ENCODE measurements around the gene MED13L. TPM values are rescaled to one million over a fixed set of nuclear protein-coding genes. Genes with fewer than 3 reads are reported as not detected.

MED13L gene
- polyA plus RNA-seq, 4 donors, result 9.8 to 74.0 (median 14.3) TPM

DNA sequence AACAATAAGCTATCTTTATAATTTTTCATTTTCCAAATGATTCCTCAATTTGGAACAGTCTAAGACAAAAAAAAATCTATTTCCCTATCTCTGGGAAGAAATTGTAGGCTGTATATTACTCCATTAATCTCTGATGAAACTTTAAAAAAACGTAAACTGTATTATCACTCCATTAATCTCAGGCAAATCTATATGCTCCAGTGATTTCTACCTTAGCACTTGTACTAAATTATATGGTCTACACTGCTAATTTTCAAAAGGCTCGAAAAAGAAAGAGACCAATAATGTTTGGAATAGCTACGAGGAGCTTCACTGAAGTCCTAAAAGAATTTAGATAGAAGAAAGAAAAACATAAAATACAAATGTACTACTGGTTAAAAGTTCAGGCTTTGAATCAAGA is 19.7 kb downstream of the MED13L start:
- H3K27me3 ChIP-seq (ENCODE audit: control insufficient read depth in 3 of 3, insufficient read depth in 3 of 3, low read length in 3 of 3), result no peaks in the 10 kb centered on the region
- H3K36me3 ChIP-seq (ENCODE audit: control insufficient read depth in 3 of 3, insufficient read depth in 2 of 3, low read depth in 1 of 3, low read length in 3 of 3), result no peaks in the 10 kb centered on the region
- WGBS, 3 donors, result 29 to 64% (median 51%) methylated on average over 3 of the region's 3 CpGs
- FAIRE-seq, result no peak
- no peak for DNase-seq
- peaks cover 0 to 13% (median 5%) of the 10 kb centered on the region in 3 donors for H3K4me1 ChIP-seq (ENCODE audit: control insufficient read depth in 3 of 3, insufficient read depth in 2 of 3, low read depth in 1 of 3, low read length in 2 of 3)
- H3K9me3 ChIP-seq (ENCODE audit: control insufficient read depth in 2 of 2, insufficient read depth in 1 of 2, low read depth in 1 of 2, low read length in 1 of 2), result peaks cover 0 to 4% of the 10 kb centered on the region in 2 donors
- no peak overlapping the region for H3K4me3 ChIP-seq (ENCODE audit: low read depth in 1 of 3, low read length in 3 of 3)
- no peak overlapping the region for H3K27ac ChIP-seq (ENCODE audit: low read depth in 1 of 3, low read length in 2 of 3)

GRCh38 chr12:116257215-116257614 is 20.3 kb downstream of the MED13L start:
- Histone ChIP-seq H3K36me3 (ENCODE audit: control insufficient read depth in 3 of 3, insufficient read depth in 2 of 3, low read depth in 1 of 3, low read length in 3 of 3) (no peaks in the 10 kb centered on the region), H3K27ac (ENCODE audit: low read depth in 1 of 3, low read length in 2 of 3) (no peak overlapping the region), H3K27me3 (ENCODE audit: control insufficient read depth in 3 of 3, insufficient read depth in 3 of 3, low read length in 3 of 3) (no peaks in the 10 kb centered on the region), H3K9me3 (ENCODE audit: control insufficient read depth in 2 of 2, insufficient read depth in 1 of 2, low read depth in 1 of 2, low read length in 1 of 2) (peaks cover 0 to 6% of the 10 kb centered on the region in 2 donors), H3K4me3 (ENCODE audit: low read depth in 1 of 3, low read length in 3 of 3) (no peak overlapping the region), H3K4me1 (ENCODE audit: control insufficient read depth in 3 of 3, insufficient read depth in 2 of 3, low read depth in 1 of 3, low read length in 2 of 3) (peaks cover 0 to 13% (median 5%) of the 10 kb centered on the region in 3 donors)
- FAIRE-seq, result no peak
- peak; percentile 61 to 69 for DNase-seq
- WGBS, 3 donors, result 10 to 27% (median 26%) methylated on average over 3 of the region's 3 CpGs

DNA sequence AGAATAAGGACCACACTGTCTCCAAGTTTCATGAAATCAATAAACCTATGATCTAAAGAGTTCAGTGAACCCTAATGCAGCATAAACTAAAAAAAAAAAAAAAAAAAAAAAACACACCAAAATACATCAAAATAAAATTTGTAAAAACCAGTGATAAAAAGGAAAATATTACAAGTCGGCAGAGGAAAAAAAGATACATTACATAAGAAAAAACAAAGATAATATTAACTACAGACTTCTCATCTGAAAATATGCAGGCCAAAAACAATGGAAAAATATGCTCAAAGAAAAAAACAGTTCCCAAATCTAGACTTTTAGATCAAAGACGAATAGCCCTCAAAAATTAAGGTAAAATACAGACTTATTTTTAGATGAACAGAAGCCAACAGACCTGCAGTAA is 27.6 kb downstream of the MED13L start:
- DNase-seq (no peak), FAIRE-seq (peak; percentile 5)
- WGBS, 3 donors, result 91 to 100% (median 96%) methylated on average over 2 of the region's 2 CpGs
- H3K27ac ChIP-seq (ENCODE audit: low read depth in 1 of 3, low read length in 2 of 3), result no peak overlapping the region
- no peaks in the 10 kb centered on the region for H3K36me3 ChIP-seq (ENCODE audit: control insufficient read depth in 3 of 3, insufficient read depth in 2 of 3, low read depth in 1 of 3, low read length in 3 of 3)
- H3K4me3 ChIP-seq (ENCODE audit: low read depth in 1 of 3, low read length in 3 of 3), result no peak overlapping the region
- H3K4me1 ChIP-seq (ENCODE audit: control insufficient read depth in 3 of 3, insufficient read depth in 2 of 3, low read depth in 1 of 3, low read length in 2 of 3), result peaks cover 0 to 4% (median 3%) of the 10 kb centered on the region in 3 donors
- peaks cover 0 to 14% of the 10 kb centered on the region in 2 donors for H3K9me3 ChIP-seq (ENCODE audit: control insufficient read depth in 2 of 2, insufficient read depth in 1 of 2, low read depth in 1 of 2, low read length in 1 of 2)
- H3K27me3 ChIP-seq (ENCODE audit: control insufficient read depth in 3 of 3, insufficient read depth in 3 of 3, low read length in 3 of 3), result no peaks in the 10 kb centered on the region

DNA sequence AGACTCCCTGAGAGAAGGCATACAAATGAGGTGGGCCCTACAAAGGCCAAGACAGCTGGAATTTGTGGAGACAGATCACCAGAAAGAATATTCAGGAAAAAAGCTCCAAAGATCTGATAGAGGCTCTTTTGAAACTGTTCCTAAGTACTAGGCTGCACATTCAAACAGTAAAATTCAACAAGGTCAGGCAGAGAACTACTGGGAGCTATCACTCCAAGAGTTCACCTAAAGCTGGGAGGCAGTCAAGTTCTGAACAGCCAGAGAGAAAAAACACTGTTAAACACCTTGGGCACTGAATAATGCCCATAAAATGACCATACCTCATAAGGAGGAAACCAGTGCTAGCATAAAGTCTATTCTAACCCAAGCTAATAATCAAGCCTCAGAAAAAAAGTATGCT is 28.6 kb downstream of the MED13L start:
- H3K4me3 ChIP-seq (ENCODE audit: low read depth in 1 of 3, low read length in 3 of 3), result no peak overlapping the region
- H3K27ac ChIP-seq (ENCODE audit: low read depth in 1 of 3, low read length in 2 of 3), result no peak overlapping the region
- peaks cover 4 to 9% (median 7%) of the 10 kb centered on the region in 3 donors for H3K4me1 ChIP-seq (ENCODE audit: control insufficient read depth in 3 of 3, insufficient read depth in 2 of 3, low read depth in 1 of 3, low read length in 2 of 3)
- peaks cover 0 to 14% of the 10 kb centered on the region in 2 donors for H3K9me3 ChIP-seq (ENCODE audit: control insufficient read depth in 2 of 2, insufficient read depth in 1 of 2, low read depth in 1 of 2, low read length in 1 of 2)
- H3K36me3 ChIP-seq (ENCODE audit: control insufficient read depth in 3 of 3, insufficient read depth in 2 of 3, low read depth in 1 of 3, low read length in 3 of 3), result peaks cover 0 to 2% (median 0%) of the 10 kb centered on the region in 3 donors
- DNase-seq (no peak), FAIRE-seq (no peak)
- H3K27me3 ChIP-seq (ENCODE audit: control insufficient read depth in 3 of 3, insufficient read depth in 3 of 3, low read length in 3 of 3), result no peaks in the 10 kb centered on the region

DNA sequence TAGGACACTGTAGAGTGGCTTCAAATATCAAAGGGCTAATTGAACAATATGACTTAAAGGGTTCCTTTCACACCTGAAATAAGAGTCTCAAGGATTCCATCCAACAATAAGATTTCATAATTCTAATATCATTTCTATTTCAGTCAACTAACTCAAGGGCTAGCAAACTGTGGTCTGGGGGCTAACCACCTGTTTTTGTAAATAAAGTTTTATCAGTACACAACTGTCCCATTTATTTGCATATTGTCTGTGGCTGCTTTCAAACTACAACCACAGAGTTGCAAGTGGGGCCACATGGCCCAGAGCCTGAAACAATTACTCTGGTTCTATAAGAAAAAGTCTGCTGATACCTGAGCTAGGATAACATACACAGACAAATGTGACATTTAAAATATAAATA is 29.1 kb downstream of the MED13L start:
- H3K9me3 ChIP-seq (ENCODE audit: control insufficient read depth in 2 of 2, insufficient read depth in 1 of 2, low read depth in 1 of 2, low read length in 1 of 2), result peaks cover 0 to 14% of the 10 kb centered on the region in 2 donors
- H3K36me3 ChIP-seq (ENCODE audit: control insufficient read depth in 3 of 3, insufficient read depth in 2 of 3, low read depth in 1 of 3, low read length in 3 of 3), result peaks cover 0 to 2% (median 0%) of the 10 kb centered on the region in 3 donors
- FAIRE-seq (no peak), DNase-seq (no peak)
- H3K27me3 ChIP-seq (ENCODE audit: control insufficient read depth in 3 of 3, insufficient read depth in 3 of 3, low read length in 3 of 3), result no peaks in the 10 kb centered on the region
- H3K27ac ChIP-seq (ENCODE audit: low read depth in 1 of 3, low read length in 2 of 3), result no peak overlapping the region
- peaks cover 4 to 12% (median 9%) of the 10 kb centered on the region in 3 donors for H3K4me1 ChIP-seq (ENCODE audit: control insufficient read depth in 3 of 3, insufficient read depth in 2 of 3, low read depth in 1 of 3, low read length in 2 of 3)
- H3K4me3 ChIP-seq (ENCODE audit: low read depth in 1 of 3, low read length in 3 of 3), result no peak overlapping the region

GRCh38 chr12:116247377-116247776 is 30.1 kb downstream of the MED13L start:
- H3K9me3 ChIP-seq (ENCODE audit: control insufficient read depth in 2 of 2, insufficient read depth in 1 of 2, low read depth in 1 of 2, low read length in 1 of 2), result peaks cover 0 to 10% of the 10 kb centered on the region in 2 donors
- FAIRE-seq (no peak), DNase-seq (no peak)
- H3K27me3 ChIP-seq (ENCODE audit: control insufficient read depth in 3 of 3, insufficient read depth in 3 of 3, low read length in 3 of 3), result no peaks in the 10 kb centered on the region
- H3K4me3 ChIP-seq (ENCODE audit: low read depth in 1 of 3, low read length in 3 of 3), result no peak overlapping the region
- peaks cover 4 to 16% (median 9%) of the 10 kb centered on the region in 3 donors for H3K4me1 ChIP-seq (ENCODE audit: control insufficient read depth in 3 of 3, insufficient read depth in 2 of 3, low read depth in 1 of 3, low read length in 2 of 3)
- WGBS, 3 donors, result 60 to 82% (median 80%) methylated on average over 3 of the region's 3 CpGs
- H3K36me3 ChIP-seq (ENCODE audit: control insufficient read depth in 3 of 3, insufficient read depth in 2 of 3, low read depth in 1 of 3, low read length in 3 of 3), result peaks cover 0 to 2% (median 0%) of the 10 kb centered on the region in 3 donors
- H3K27ac ChIP-seq (ENCODE audit: low read depth in 1 of 3, low read length in 2 of 3), result no peak overlapping the region

DNA sequence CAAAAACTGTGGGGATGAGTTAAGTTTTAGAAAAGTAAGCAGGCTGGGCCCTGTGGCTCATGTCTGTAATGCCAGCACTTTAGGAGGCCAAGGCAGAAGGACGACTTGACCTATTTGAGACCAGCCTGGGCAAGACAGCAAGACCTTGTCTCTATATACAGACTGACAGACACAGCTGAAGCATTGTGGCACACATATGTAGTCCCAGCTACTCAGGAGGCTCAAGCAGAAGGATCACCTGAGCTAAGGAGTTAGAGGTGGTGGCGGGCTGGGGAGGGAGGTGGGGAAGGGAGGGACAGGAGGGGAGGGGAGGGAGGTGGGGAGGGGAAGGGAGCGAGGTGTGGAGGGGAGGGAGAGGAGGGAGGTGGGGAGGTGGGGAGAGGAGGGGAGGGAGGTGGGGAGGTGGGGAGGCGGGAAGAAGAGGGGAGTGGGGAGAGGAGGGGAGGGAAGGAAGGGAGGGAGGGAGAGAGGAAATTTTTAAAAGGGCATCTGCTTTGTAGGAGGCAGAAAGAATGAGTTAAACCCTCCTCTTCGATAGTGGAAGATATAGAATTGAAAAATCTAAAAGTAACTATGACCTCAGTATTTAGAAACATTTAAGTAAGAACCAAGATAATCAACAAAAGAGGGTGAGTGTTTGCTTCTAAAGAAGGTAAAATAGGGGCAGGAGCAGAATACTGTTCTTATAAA is 30.9 kb downstream of the MED13L start:
- peaks cover 4 to 16% (median 9%) of the 10 kb centered on the region in 3 donors for H3K4me1 ChIP-seq (ENCODE audit: control insufficient read depth in 3 of 3, insufficient read depth in 2 of 3, low read depth in 1 of 3, low read length in 2 of 3)
- H3K27me3 ChIP-seq (ENCODE audit: control insufficient read depth in 3 of 3, insufficient read depth in 3 of 3, low read length in 3 of 3), result no peaks in the 10 kb centered on the region
- 83 to 88% (median 85%) methylated on average over 5 of the region's 5 CpGs for WGBS, 3 donors
- peaks cover 0 to 7% of the 10 kb centered on the region in 2 donors for H3K9me3 ChIP-seq (ENCODE audit: control insufficient read depth in 2 of 2, insufficient read depth in 1 of 2, low read depth in 1 of 2, low read length in 1 of 2)
- H3K36me3 ChIP-seq (ENCODE audit: control insufficient read depth in 3 of 3, insufficient read depth in 2 of 3, low read depth in 1 of 3, low read length in 3 of 3), result peaks cover 0 to 2% (median 0%) of the 10 kb centered on the region in 3 donors
- no peak for FAIRE-seq
- DNase-seq, result no peak
- no peak overlapping the region for H3K4me3 ChIP-seq (ENCODE audit: low read depth in 1 of 3, low read length in 3 of 3)
- H3K27ac ChIP-seq (ENCODE audit: low read depth in 1 of 3, low read length in 2 of 3), result no peak overlapping the region

- H3K4me1 ChIP-seq (ENCODE audit: control insufficient read depth in 3 of 3, insufficient read depth in 2 of 3, low read depth in 1 of 3, low read length in 2 of 3), result peaks cover 4 to 16% (median 9%) of the 10 kb centered on the region in 3 donors
- FAIRE-seq (no peak), DNase-seq (no peak)
- H3K27me3 ChIP-seq (ENCODE audit: control insufficient read depth in 3 of 3, insufficient read depth in 3 of 3, low read length in 3 of 3), result no peaks in the 10 kb centered on the region
- H3K36me3 ChIP-seq (ENCODE audit: control insufficient read depth in 3 of 3, insufficient read depth in 2 of 3, low read depth in 1 of 3, low read length in 3 of 3), result peaks cover 0 to 3% (median 0%) of the 10 kb centered on the region in 3 donors
- 82 to 95% (median 93%) methylated on average over 2 of the region's 2 CpGs for WGBS, 3 donors
- H3K4me3 ChIP-seq (ENCODE audit: low read depth in 1 of 3, low read length in 3 of 3), result no peak overlapping the region
- H3K9me3 ChIP-seq (ENCODE audit: control insufficient read depth in 2 of 2, insufficient read depth in 1 of 2, low read depth in 1 of 2, low read length in 1 of 2), result peaks cover 0 to 3% of the 10 kb centered on the region in 2 donors
- peak overlapping the region in 1 of 3 donors; percentile 36 for H3K27ac ChIP-seq (ENCODE audit: low read depth in 1 of 3, low read length in 2 of 3)
These were observed 32.3 kb downstream of the MED13L start for GRCh38 chr12:116245189-116245588.

Measured in small intestine (tissue), 7 donors.